ENCODE measurements around the gene MARCHF10.

MARCHF10 gene

GRCh38 chr17:62823111-62823893 is 15.2 kb upstream of the MARCHF10 start:
- intact Hi-C loops (cut with DNase I; ENCODE audit: low total_unique reads), result no loop called here

GRCh38 chr17:62822080-62822904 is 14.2 kb upstream of the MARCHF10 start:
- TF ChIP-seq CTCF (IDR thresholded peaks at IDR 0.05), result no peak
- Histone ChIP-seq H3K27me3 (no peaks in the 10 kb centered on the region), H3K4me1 (peaks cover 0 to 7% (median 1%) of the 10 kb centered on the region in 4 donors), H3K36me3 (no peaks in the 10 kb centered on the region), H3K9me3 (no peaks in the 10 kb centered on the region), H3K27ac (no peak overlapping the region), H3K4me3 (no peak overlapping the region)
- DNase-seq, result no peak
- intact Hi-C loops (cut with DNase I; ENCODE audit: low total_unique reads), result no loop called here

More at GRCh38 chr17:62823111-62823893, 15.2 kb upstream of the MARCHF10 start:
- TF ChIP-seq CTCF (IDR thresholded peaks at IDR 0.05), result no peak
- H3K4me3 ChIP-seq, result no peak overlapping the region
- peaks cover 0 to 8% (median 4%) of the 10 kb centered on the region in 4 donors for H3K4me1 ChIP-seq
- H3K27ac ChIP-seq, result no peak overlapping the region
- DNase-seq, result no peak
- no peaks in the 10 kb centered on the region for H3K9me3 ChIP-seq
- H3K36me3 ChIP-seq, result no peaks in the 10 kb centered on the region
- H3K27me3 ChIP-seq, result no peaks in the 10 kb centered on the region

- no peak overlapping the region for H3K27ac ChIP-seq
- H3K4me1 ChIP-seq, result peaks cover 0 to 7% (median 1%) of the 10 kb centered on the region in 4 donors
- intact Hi-C loops (cut with DNase I; ENCODE audit: low total_unique reads), result no loop called here
- H3K36me3 ChIP-seq, result no peaks in the 10 kb centered on the region
- no peaks in the 10 kb centered on the region for H3K9me3 ChIP-seq
- H3K27me3 ChIP-seq, result no peaks in the 10 kb centered on the region
- DNase-seq, result no peak
- TF ChIP-seq CTCF (IDR thresholded peaks at IDR 0.05), result no peak
- H3K4me3 ChIP-seq, result no peak overlapping the region
Measured at GRCh38 chr17:62821189-62822079, 13.3 kb upstream of the MARCHF10 start.

- peaks cover 0 to 3% of the 10 kb centered on the region in 2 donors for H3K27me3 ChIP-seq
- H3K27ac ChIP-seq, result no peak overlapping the region
- H3K9me3 ChIP-seq, result no peaks in the 10 kb centered on the region
- intact Hi-C loops (cut with DNase I; ENCODE audit: low total_unique reads), result no loop called here
- no peak overlapping the region for H3K4me3 ChIP-seq
- no peaks in the 10 kb centered on the region for H3K36me3 ChIP-seq
- peak in 1 of 2 donors; percentile 74 for DNase-seq
- TF ChIP-seq CTCF (IDR thresholded peaks at IDR 0.05), result no peak
- H3K4me1 ChIP-seq, result peaks cover 0 to 7% (median 1%) of the 10 kb centered on the region in 4 donors
Measured at GRCh38 chr17:62819511-62820221, 11.6 kb upstream of the MARCHF10 start.

GRCh38 chr17:62818526-62818925 is 10.4 kb upstream of the MARCHF10 start:
- peaks cover 0 to 3% of the 10 kb centered on the region in 2 donors for H3K27me3 ChIP-seq
- no peaks in the 10 kb centered on the region for H3K36me3 ChIP-seq
- DNase-seq, result no peak
- no peak overlapping the region for H3K4me3 ChIP-seq
- peaks cover 0 to 7% (median 1%) of the 10 kb centered on the region in 4 donors for H3K4me1 ChIP-seq
- H3K27ac ChIP-seq, result no peak overlapping the region
- H3K9me3 ChIP-seq, result no peaks in the 10 kb centered on the region
- TF ChIP-seq CTCF (IDR thresholded peaks at IDR 0.05), result no peak
- intact Hi-C loops (cut with DNase I; ENCODE audit: low total_unique reads), result no loop called here

All from tibial artery (tissue), 4 donors.